ENCODE measurements around the gene NRF1. TPM values are rescaled to one million over a fixed set of nuclear protein-coding genes. Genes with fewer than 3 reads are reported as not detected.

The NRF1 gene
- total and polyA plus RNA-seq, 2 of the 8 experiments (the other 6 are each of a cell fraction or from before 2014, with no cell fraction given) = 18.2 to 21.4 TPM

GRCh38 chr7:129617178-129617577 lies 5.7 kb downstream of the NRF1 start:
- Histone ChIP-seq H4K20me1 (replicated peaks in 1 of 2; ENCODE audit: control insufficient read depth in 1 of 2, insufficient read depth in 2 of 2, low read length in 2 of 2) (peaks cover 17 to 26% of the 10 kb centered on the region in 2 experiments), H3K56ac (replicated peaks; ENCODE audit: insufficient read length, low read depth, low read length) (no peak overlapping the region), H3K18ac (ENCODE audit: extremely low read depth, low read length) (no peak overlapping the region), H3K36me3 (ENCODE audit: control insufficient read depth in 2 of 4, insufficient read depth in 4 of 4, low read length in 3 of 4) (no peaks in the 10 kb centered on the region), H3K9ac (replicated peaks in 1 of 4; ENCODE audit: extremely low read depth in 1 of 4, low read depth in 3 of 4, low read length in 3 of 4) (no peak overlapping the region), H3K27ac (ENCODE audit: low read depth, low read length) (no peak overlapping the region), H3K23ac (ENCODE audit: insufficient read length) (no peak overlapping the region), H2BK15ac (ENCODE audit: low read length) (no peak overlapping the region), H2BK12ac (ENCODE audit: low read depth, low read length) (no peak overlapping the region), H3K4ac (replicated peaks; ENCODE audit: insufficient read length, low read depth, low read length) (no peak overlapping the region), H3K4me2 (ENCODE audit: insufficient read depth in 1 of 2, low read depth in 2 of 2, low read length in 2 of 2) (no peak overlapping the region), H3K9me3 (ENCODE audit: insufficient read depth in 2 of 2, low read depth in 1 of 2, low read length in 1 of 2) (no peaks in the 10 kb centered on the region), H3K4me1 (replicated peaks in 1 of 4; ENCODE audit: control insufficient read depth in 3 of 4, insufficient read depth in 4 of 4, low read length in 3 of 4) (peaks cover 0 to 5% (median 2%) of the 10 kb centered on the region in 4 experiments; a peak in 2 of 7 replicates), H3K14ac (ENCODE audit: insufficient read length) (no peak overlapping the region), H4K91ac (replicated peaks; ENCODE audit: insufficient read length, low read length) (no peak overlapping the region), H2BK5ac (ENCODE audit: low read depth, low read length) (no peak overlapping the region), H2BK20ac (ENCODE audit: low read length) (no peak overlapping the region), H4K5ac (ENCODE audit: insufficient read length, low read depth, low read length) (no peak overlapping the region), H2AK5ac (ENCODE audit: low read depth, low read length) (no peak overlapping the region), H3K4me3 (ENCODE audit: extremely low read depth in 1 of 4, insufficient read depth in 2 of 4, low read depth in 3 of 4, low read length in 4 of 4) (no peak overlapping the region), H3K27me3 (replicated peaks in 1 of 4; ENCODE audit: control insufficient read depth in 3 of 4, extremely low read depth in 1 of 4, insufficient read depth in 3 of 4, low read length in 3 of 4) (no peaks in the 10 kb centered on the region), H2AFZ (ENCODE audit: low read length) (no peak overlapping the region), H2BK120ac (replicated peaks; ENCODE audit: low read depth, low read length) (no peak overlapping the region), H3K23me2 (ENCODE audit: low read depth, low read length) (peaks cover 4% of the 10 kb centered on the region; the same call in 1 of the 2 replicates), H3K79me1 (ENCODE audit: low read depth, low read length) (no peaks in the 10 kb centered on the region), H3K79me2 (ENCODE audit: control insufficient read depth in 1 of 2, insufficient read depth in 2 of 2, low read length in 2 of 2) (peaks cover 18 to 97% of the 10 kb centered on the region in 2 experiments), H4K8ac (ENCODE audit: extremely low read depth, insufficient read depth, low read length) (no peak overlapping the region)
- DNase-seq (ENCODE audit: low read depth in 1 of 2, low spot score in 2 of 2) (no peak), FAIRE-seq (no peak)
- TF ChIP-seq CTBP2 (IDR thresholded peaks at IDR 0.05; ENCODE audit: borderline replicate concordance, insufficient read depth, insufficient read length, low read length) (no peak), EGR1 (IDR thresholded peaks at IDR 0.05; ENCODE audit: borderline replicate concordance, low read depth, low read length) (no peak), SUZ12 (IDR thresholded peaks at IDR 0.05; ENCODE audit: low read length) (no peak), RXRA (IDR thresholded peaks at IDR 0.05; ENCODE audit: insufficient read depth, low read depth, low read length) (no peak), POU5F1 (IDR thresholded peaks at IDR 0.05; ENCODE audit: low read depth, low read length) (no peak), CBX8 (IDR thresholded peaks at IDR 0.05; ENCODE audit: borderline replicate concordance, low read depth, low read length) (no peak), CEBPB (IDR thresholded peaks at IDR 0.05; ENCODE audit: low read depth, low read length) (no peak), SIRT6 (IDR thresholded peaks at IDR 0.05; ENCODE audit: low read length) (no peak), RAD21 (IDR thresholded peaks at IDR 0.05 in 1 of 2, conservative IDR thresholded peaks at IDR 0.05 in 1 of 2; ENCODE audit: low read depth in 2 of 2, low read length in 2 of 2) (no peak)
- CTCF ChIA-PET (ENCODE audit: partially characterized antibody) = interaction anchor here (1.8 to 3.7 kb wide), 2 partner anchors 9 to 26 kb away, joined by 5 to 15 read pairs; no protein-coding TSS in a partner anchor
- 86% methylated on average over 3 of the region's 3 CpGs; no CpG with 5 or more reads in 1 of the 2 experiments for WGBS, 2 experiments (ENCODE audit: extremely low coverage in 1 of 2, insufficient coverage in 1 of 2, insufficient read length in 1 of 2, insufficient replicate concordance in 2 of 2, low coverage in 1 of 2, low lambda C conversion rate in 2 of 2, missing lambda C conversion rate in 1 of 2)
- POLR2A ChIA-PET (ENCODE audit: partially characterized antibody) = no interaction called here
